Measurements from ENCODE around the gene FARS2.

GRCh38 chr6:5529733-5530132 is 268.4 kb downstream of the FARS2 start:
- TF ChIP-seq CTCF (IDR thresholded peaks at IDR 0.05) (no peak), POLR2AphosphoS5 (IDR thresholded peaks at IDR 0.05) (no peak), POLR2A (IDR thresholded peaks at IDR 0.05; ENCODE audit: low read depth) (no peak)
